HG02623 (cell line): ENCODE measurements around the gene PDE10A.
"Not testable (repeated sequence)": the region's sequence is repeated elsewhere in the genome, so short reads cannot be mapped to it uniquely, and the experiment has no call there.

Source experiments
- ATAC-seq: cut with Tn5 transposase; IDR thresholded peaks from one replicate; pipeline ENCODE4 v1.9.1; 2021; ENCODE audit warnings: moderate library complexity; ENCODE audit not compliant: unreplicated experiment

The PDE10A gene

DNA sequence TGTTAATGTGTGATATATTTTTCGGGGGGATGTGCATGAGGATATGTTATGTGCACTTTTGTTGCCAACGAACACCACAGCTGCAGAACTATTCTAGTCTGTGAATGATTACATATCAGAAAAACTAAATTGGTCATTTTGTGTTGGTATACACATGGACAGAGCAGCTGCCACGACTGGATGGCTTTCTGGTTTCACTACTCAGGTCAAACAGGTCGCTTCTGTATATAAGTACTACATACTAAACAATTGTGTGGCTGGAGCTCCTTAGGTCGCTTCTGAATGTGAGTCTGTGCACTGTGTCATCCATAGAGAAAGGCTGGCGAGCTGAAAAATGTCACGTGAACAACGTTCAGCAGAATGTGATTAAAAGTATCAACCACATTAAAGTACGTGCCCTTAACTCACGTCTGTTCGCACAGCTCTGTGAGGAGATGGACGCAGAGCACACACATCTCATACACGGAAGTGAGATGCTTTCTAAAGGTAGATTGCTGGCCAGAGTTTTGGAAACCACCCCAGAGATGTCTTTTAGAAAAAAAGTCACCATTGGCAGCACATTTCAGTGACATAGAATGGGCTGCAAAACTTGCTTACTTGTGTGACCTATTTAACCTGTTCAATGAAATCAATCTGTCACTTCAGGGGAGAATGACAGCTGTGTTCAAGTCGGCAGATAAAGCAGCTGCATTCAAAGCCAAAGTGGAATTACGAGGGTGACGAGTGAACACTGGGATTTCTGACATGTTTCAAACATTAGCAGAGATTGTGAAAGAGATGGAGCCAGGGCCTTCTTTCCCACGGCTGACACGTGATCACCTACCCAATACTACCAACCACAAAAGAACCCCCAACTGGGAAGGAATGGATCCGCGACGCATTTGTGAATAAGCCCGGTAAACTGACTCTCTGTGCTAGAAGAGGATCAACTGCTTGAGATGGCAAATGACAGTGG is 176.6 kb downstream of the PDE10A start:
- no peak for ATAC-seq

GRCh38 chr6:165484178-165484889 is 178.7 kb downstream of the PDE10A start:
- ATAC-seq: no peak

GRCh38 chr6:165481921-165482320 is 181.1 kb downstream of the PDE10A start:
- ATAC-seq: no peak

GRCh38 chr6:165480916-165481315 is 182.1 kb downstream of the PDE10A start:
- no peak for ATAC-seq

GRCh38 chr6:165478581-165478980 is 184.5 kb downstream of the PDE10A start:
- no peak for ATAC-seq

GRCh38 chr6:165469483-165469882 is 193.6 kb downstream of the PDE10A start:
- no peak for ATAC-seq

DNA sequence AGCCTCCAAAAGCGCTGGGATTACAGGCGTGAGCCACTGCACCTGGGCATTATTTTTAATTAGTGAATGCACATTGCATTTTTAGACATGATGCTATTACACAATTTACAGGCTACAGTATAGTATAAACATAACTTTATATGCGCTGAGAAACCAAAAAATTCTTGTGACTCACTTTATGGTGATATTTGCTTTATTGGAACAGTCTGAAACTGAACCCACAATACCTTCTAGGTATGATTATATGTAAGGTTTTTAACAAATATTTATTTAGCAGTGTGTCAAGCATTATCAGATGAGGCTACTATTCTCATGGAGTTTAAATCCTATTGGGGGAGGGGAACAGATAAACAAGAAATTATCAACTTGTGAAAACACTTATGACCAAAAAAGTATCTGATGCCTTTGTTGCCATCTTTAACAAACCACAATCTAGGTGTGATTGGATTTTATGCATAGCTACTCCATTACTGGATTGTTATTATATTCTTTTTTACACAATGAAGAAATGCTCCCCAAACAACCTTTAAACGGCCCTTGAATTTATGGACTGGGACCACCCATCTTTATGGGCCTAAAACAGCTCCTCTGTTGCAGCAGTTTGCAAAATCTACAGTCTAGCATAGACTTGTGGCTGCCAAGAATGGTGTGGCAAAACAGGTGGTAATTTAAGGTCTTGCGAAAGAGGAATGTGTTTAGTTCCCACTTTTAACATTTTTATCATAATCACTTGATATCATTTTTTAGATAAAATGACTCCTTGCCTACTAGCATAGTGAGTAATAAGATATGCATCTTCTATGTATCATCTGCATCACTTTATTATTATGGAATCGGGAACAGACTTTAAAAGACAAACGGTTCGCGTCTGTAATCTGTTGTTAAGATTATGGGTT is 194.5 kb downstream of the PDE10A start:
- no peak for ATAC-seq

DNA sequence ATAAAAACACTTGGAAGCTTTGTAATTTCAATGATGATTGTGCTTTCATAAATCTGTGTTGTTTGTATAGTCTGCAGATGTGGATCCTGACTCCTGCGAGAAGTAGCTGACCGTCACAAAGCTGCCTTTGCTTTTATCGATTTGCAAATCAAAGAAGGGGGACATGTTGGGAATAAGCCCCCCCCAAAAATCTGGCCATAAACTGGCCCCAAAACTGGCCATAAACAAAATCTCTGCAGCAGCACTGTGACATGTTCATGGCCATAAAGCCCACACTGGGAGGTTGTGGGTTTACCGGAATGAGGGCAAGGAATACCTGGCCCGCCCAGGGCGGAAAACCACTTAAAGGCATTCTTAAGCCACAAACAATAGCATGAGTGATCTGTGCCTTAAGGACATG is 199.5 kb downstream of the PDE10A start:
- not testable (repeated sequence) for ATAC-seq

- ATAC-seq: not testable (repeated sequence)
Observed at GRCh38 chr6:165459605-165460301, 203.3 kb downstream of the PDE10A start.

DNA sequence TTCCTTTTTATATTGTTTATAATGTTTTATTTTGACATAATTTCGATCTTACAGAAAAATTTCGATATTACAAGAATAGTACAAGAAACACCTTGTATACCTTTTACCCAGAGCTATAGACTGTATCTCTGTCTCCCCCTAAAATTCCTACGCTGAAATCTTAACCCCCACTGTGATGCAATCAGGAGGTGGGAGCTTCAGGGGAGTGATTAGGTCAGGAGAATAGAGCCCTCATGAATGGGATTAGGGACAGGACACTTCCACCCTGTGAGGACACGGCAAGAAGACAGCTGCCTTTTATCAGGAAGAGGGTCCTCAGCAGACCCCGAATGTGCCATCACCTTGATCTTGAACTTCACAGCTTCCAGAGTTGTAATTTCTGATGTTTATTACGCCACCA is 204.9 kb downstream of the PDE10A start:
- no peak for ATAC-seq

DNA sequence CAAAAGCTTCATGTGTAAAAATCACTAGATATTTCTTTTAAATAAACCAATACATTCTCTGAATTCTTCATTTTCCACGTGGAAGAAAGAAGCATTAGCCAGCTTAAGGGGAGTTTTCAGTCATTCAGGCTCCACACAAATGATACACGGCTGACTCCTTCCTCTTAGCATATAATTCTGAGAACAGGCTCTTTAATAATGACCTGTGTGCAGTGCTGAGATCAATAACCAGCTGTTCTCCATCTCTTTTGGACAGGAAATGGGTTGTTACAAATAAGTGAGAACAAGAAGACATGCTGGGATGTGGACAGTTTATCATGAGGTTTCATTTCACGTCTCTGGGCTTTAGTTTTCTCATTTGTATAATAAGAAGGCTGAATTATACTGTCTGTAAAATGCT is 206.8 kb downstream of the PDE10A start:
- ATAC-seq: no peak

GRCh38 chr6:165455488-165455887 is 207.6 kb downstream of the PDE10A start:
- no peak for ATAC-seq

DNA sequence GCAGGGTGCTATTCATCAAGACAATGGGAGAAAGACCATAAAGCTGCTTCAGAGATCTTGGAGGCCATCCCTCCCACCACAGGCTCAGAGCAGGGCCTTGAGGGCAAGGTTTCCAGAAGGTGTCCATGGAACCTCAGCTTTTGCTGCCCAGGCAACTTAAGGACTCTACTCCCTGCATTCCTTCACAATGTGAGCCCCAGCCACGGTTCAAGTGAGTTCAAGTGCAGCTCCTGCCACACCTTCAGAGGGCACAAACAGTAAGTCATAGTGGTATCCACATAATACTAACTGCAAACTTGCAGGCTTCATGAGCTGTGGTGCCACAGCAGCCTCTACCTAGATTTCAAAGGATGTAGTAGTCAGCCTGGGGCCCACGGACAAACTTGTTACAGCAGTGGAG is 209.6 kb downstream of the PDE10A start:
- ATAC-seq: no peak

- ATAC-seq: no peak
Observed at GRCh38 chr6:165451838-165452237, 211.2 kb downstream of the PDE10A start.

GRCh38 chr6:165448210-165448609 is 214.8 kb downstream of the PDE10A start:
- ATAC-seq: no peak

DNA sequence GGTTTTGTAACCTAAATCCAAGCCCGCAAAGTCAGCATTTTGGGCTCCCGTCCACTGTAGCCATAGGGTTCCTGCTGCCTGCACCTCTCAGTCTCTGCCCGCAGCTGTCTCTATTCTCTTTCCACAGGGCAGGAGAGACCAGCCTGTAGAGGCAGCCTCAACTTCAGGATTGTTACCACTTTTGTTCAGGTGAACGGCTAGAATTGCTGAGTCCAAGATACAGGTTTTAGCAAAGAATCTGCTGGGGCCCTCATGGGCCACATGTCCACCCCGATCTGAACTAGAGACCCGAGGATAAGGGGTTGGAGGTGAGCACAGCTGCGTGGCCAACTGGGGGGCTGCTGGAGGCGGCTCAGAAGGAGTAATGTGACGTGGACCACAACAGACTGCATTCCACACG is 215.9 kb downstream of the PDE10A start:
- no peak for ATAC-seq

GRCh38 chr6:165446331-165446730 is 216.7 kb downstream of the PDE10A start:
- no peak for ATAC-seq

DNA sequence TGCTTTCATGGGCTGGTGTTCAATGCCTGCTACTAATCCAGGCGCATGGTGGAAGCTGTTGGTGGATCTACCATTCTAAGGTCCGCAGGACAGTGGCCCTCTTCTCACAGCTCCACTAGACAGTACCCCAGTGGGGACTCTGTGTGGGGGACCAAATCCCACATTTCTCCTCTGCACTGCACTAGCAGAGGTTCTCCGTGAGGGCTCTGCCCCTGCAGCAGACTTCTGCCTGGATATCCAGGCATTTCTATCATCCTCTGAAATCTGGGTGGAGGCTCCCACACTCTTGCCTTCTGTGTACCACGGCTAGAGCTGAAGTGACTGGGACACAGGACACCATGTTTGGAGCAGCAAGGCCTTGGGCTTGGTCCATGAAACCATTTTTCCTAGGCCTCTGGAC is 219.6 kb downstream of the PDE10A start:
- no peak for ATAC-seq

DNA sequence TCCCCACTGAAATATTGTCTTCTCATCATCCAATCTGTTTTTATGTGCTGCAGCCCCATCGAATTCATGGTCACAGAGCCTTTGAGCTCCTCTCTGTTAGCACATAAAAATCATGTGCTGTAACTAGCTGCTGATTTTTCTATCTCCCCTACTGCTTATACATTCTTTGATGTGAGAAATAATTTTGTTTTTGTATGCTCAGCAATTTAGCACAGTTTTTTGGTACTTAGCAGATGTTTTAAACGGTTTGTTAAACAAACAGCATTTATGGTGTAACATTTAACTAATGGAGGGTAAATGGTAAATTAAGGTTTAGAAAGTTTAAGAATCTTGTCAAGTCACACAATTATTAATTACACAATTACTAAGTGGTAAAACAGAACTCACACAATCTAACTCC is 221.9 kb downstream of the PDE10A start:
- ATAC-seq: no peak

- no peak for ATAC-seq
Observed at GRCh38 chr6:165439928-165440554, 223.0 kb downstream of the PDE10A start.
